NCI-H187 (cell line): ENCODE data around the gene CBFB.
"Not testable (repeated sequence)": the region's sequence is repeated elsewhere in the genome, so short reads cannot be mapped to it uniquely, and the experiment has no call there.

Experiments used
- DNase-seq, 2 experiments: peaks; one replicate each; lab custom pipeline; 2025; lab: John Stamatoyannopoulos, UW

Gene CBFB

GRCh38 chr16:67028696-67029253, at the start of gene CBFB:
Gene CBFB, plus strand, starts transcription at chr16:67029149. Its CDS starts 259 bp downstream, at chr16:67029408.
- DNase-seq: peak; percentile 44 to 48

GRCh38 chr16:66983033-66983432, 45.9 kb upstream of the CBFB start:
- no peak for DNase-seq

- DNase-seq: no peak
Observed at GRCh38 chr16:66984892-66985311, 44.0 kb upstream of the CBFB start.

GRCh38 chr16:66986559-66986958, 42.4 kb upstream of the CBFB start:
- DNase-seq: no peak

GRCh38 chr16:66988197-66988788, 40.7 kb upstream of the CBFB start, which contains the start of gene CES4A:
Gene CES4A, plus strand, starts transcription at chr16:66988589. Its CDS starts 184 bp downstream, at chr16:66988773.
- DNase-seq: no peak

GRCh38 chr16:66991545-66992077, 37.3 kb upstream of the CBFB start:
- DNase-seq: no peak

- DNase-seq: not testable (repeated sequence)
Observed at GRCh38 chr16:66993558-66993957, 35.4 kb upstream of the CBFB start.

GRCh38 chr16:66996324-66996982, 32.5 kb upstream of the CBFB start:
- DNase-seq: no peak

GRCh38 chr16:66996983-66997358, 32.0 kb upstream of the CBFB start:
- DNase-seq: no peak

- peak; percentile 7 to 13 for DNase-seq
Observed at GRCh38 chr16:67000384-67001351, 28.3 kb upstream of the CBFB start.

- DNase-seq: no peak
Observed at GRCh38 chr16:67001726-67002125, 27.2 kb upstream of the CBFB start.

- DNase-seq: no peak
Observed at GRCh38 chr16:67006930-67007658, 21.9 kb upstream of the CBFB start.

- no peak for DNase-seq
Observed at GRCh38 chr16:67009158-67009557, 19.8 kb upstream of the CBFB start.

GRCh38 chr16:67011274-67011673, 17.7 kb upstream of the CBFB start:
- no peak for DNase-seq

- no peak for DNase-seq
Observed at GRCh38 chr16:67013233-67013822, 15.6 kb upstream of the CBFB start.

- DNase-seq: peak in 1 of 2 experiments; percentile 4
Observed at GRCh38 chr16:67013823-67014633, 14.9 kb upstream of the CBFB start.

GRCh38 chr16:67014634-67015312, 14.2 kb upstream of the CBFB start:
- no peak for DNase-seq

GRCh38 chr16:67015313-67015731, 13.6 kb upstream of the CBFB start:
- DNase-seq: no peak

- no peak for DNase-seq
Observed at GRCh38 chr16:67016143-67016542, 12.8 kb upstream of the CBFB start.
